Glutamatergic neuron (in vitro differentiated cells): Measurements from ENCODE around the gene SFTA2. TPM values are rescaled to one million over a fixed set of nuclear protein-coding genes. Genes with fewer than 3 reads are reported as not detected.
"Not testable (repeated sequence)": the region's sequence is repeated elsewhere in the genome, so short reads cannot be mapped to it uniquely, and the experiment has no call there.

ENCODE experiments used
- DNase-seq: peaks from one replicate; pipeline ENCODE4 v3.0.0; 2022
- H3K27ac Mint-ChIP-seq: one replicate; pipeline ENCODE4 v1.8.0; 2020; ENCODE audit warnings: mild to moderate bottlenecking, mixed read lengths, inconsistent platforms; ENCODE audit not compliant: unreplicated experiment
- H3K27me3 Mint-ChIP-seq: one replicate; pipeline ENCODE4 v1.8.0; 2020; ENCODE audit warnings: mild to moderate bottlenecking, moderate library complexity, mixed read lengths, inconsistent platforms; ENCODE audit not compliant: unreplicated experiment
- H3K36me3 Mint-ChIP-seq: one replicate; pipeline ENCODE4 v1.8.0; 2020; ENCODE audit warnings: mild to moderate bottlenecking, mixed read lengths, inconsistent platforms; ENCODE audit not compliant: unreplicated experiment
- H3K4me1 Mint-ChIP-seq: one replicate; pipeline ENCODE4 v1.8.0; 2020; ENCODE audit warnings: mild to moderate bottlenecking, low read depth, mixed read lengths, inconsistent platforms; ENCODE audit not compliant: unreplicated experiment
- H3K4me3 Mint-ChIP-seq: one replicate; pipeline ENCODE4 v1.8.0; 2020; ENCODE audit warnings: mild to moderate bottlenecking, mixed read lengths, inconsistent platforms; ENCODE audit not compliant: unreplicated experiment
- H3K9me3 Mint-ChIP-seq: one replicate; pipeline ENCODE4 v1.8.0; 2020; ENCODE audit warnings: mild to moderate bottlenecking, moderate library complexity, mixed read lengths, inconsistent platforms; ENCODE audit not compliant: unreplicated experiment
- CTCF ChIP-seq: fragments of 200-600 bp; sonication (generic); IDR thresholded peaks from one replicate; pipeline ENCODE4 v1.5.0; 2021; ENCODE audit not compliant: partially characterized antibody, unreplicated experiment
- total RNA-seq: library from RNA; stranded (reverse); fragmentation: NEBNext Ultra II Directional; extraction: Animal tissue kit (Norgen Biotek cat#: 25700); gene quantifications from one replicate; pipeline ENCODE4 v1.2.1, GENCODE V29; 2021; ENCODE audit not compliant: unreplicated experiment

Gene SFTA2
- total RNA-seq, 1 donor from 2014 or later = not detected

DNA sequence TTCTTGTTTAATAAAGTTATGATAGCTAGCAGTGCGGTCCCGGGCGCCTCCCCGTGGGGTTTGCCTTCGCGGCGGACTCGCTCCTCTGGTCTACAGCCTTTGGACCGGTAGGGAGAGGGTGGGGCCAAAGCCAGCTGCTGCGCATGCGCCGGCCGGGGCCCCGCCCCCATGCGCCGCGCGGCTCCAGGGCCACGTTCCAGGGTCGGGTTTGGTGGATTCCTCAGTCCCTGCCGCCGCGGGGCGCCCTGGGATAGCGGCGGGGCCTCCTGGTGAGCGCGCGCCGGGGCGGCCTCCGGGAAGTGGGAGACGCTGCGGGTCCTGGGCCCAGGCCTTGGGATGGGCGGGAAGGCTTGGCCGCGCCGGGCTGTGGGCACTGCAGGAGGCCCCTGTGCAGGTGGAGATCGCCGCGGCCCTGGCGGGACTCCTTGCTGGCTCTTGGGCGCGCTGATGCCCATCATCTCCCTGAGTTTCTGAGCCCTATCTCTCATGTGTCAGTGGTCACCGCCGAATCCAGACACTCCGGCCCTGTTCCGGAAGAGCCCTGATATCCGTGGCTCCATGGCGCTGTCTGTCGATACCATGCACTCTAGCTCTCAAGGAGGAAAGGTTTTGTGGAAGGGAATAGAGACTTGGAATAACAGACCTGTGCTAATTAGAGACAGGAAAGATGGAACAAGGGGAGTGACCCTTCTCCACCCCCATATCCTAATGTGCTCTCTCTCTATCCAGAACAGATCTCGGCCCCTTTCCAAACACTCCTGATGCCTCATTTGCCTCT, 17.7 kb downstream of the SFTA2 start, which contains the start of gene VARS2:
Gene VARS2, plus strand, starts transcription at position 163 of the 778 bp plus-strand sequence. Its CDS starts 599 bp downstream, at position 762.
- Mint-ChIP-seq H3K27me3 (peaks cover 8% of the 10 kb centered on the region), H3K4me1 (peaks cover 12% of the 10 kb centered on the region), H3K4me3 (peak within 1 kb of the TSS; percentile 97), H3K36me3 (peaks cover 8% of the 10 kb centered on the region), H3K9me3 (peaks cover 3% of the 10 kb centered on the region), H3K27ac (peak within 1 kb of the TSS; percentile 85)
- DNase-seq = peak; percentile 84
- no peak for TF ChIP-seq CTCF

- H3K4me1 Mint-ChIP-seq = peaks cover 12% of the 10 kb centered on the region
- H3K9me3 Mint-ChIP-seq = peaks cover 3% of the 10 kb centered on the region
- peak overlapping the region; percentile 80 for H3K4me3 Mint-ChIP-seq
- H3K27ac Mint-ChIP-seq = no peak overlapping the region
- peak; percentile 27 for DNase-seq
- peaks cover 8% of the 10 kb centered on the region for H3K36me3 Mint-ChIP-seq
- peaks cover 8% of the 10 kb centered on the region for H3K27me3 Mint-ChIP-seq
- no peak for TF ChIP-seq CTCF
Measured at GRCh38 chr6:30913721-30914075, 18.3 kb downstream of the SFTA2 start.

GRCh38 chr6:30912746-30913520, 19.0 kb downstream of the SFTA2 start:
- Mint-ChIP-seq H3K4me1 (peaks cover 14% of the 10 kb centered on the region), H3K27me3 (peaks cover 10% of the 10 kb centered on the region), H3K9me3 (peaks cover 8% of the 10 kb centered on the region), H3K36me3 (peaks cover 8% of the 10 kb centered on the region), H3K4me3 (peak overlapping the region; percentile 80), H3K27ac (peak overlapping the region; percentile 4)
- no peak for DNase-seq
- no peak for TF ChIP-seq CTCF

GRCh38 chr6:30910473-30910872, 21.5 kb downstream of the SFTA2 start:
- H3K9me3 Mint-ChIP-seq = peaks cover 11% of the 10 kb centered on the region
- not testable (repeated sequence) for H3K4me3 Mint-ChIP-seq, H3K27me3 Mint-ChIP-seq, DNase-seq, H3K36me3 Mint-ChIP-seq, H3K27ac Mint-ChIP-seq, H3K4me1 Mint-ChIP-seq

GRCh38 chr6:30908700-30909099, 23.3 kb downstream of the SFTA2 start:
- peak overlapping the region; percentile 99 for H3K4me3 Mint-ChIP-seq
- no peak for DNase-seq
- H3K27me3 Mint-ChIP-seq = peaks cover 4% of the 10 kb centered on the region
- H3K27ac Mint-ChIP-seq = peak overlapping the region; percentile 80
- H3K36me3 Mint-ChIP-seq = peaks cover 8% of the 10 kb centered on the region
- TF ChIP-seq CTCF = no peak
- peaks cover 9% of the 10 kb centered on the region for H3K9me3 Mint-ChIP-seq
- H3K4me1 Mint-ChIP-seq = peaks cover 2% of the 10 kb centered on the region
